ENCODE data around the gene SPANXD. TPM values are rescaled to one million over a fixed set of nuclear protein-coding genes. Genes with fewer than 3 reads are reported as not detected.

The SPANXD gene
- total RNA-seq, 1 experiment from 2014 or later, result not detected

DNA sequence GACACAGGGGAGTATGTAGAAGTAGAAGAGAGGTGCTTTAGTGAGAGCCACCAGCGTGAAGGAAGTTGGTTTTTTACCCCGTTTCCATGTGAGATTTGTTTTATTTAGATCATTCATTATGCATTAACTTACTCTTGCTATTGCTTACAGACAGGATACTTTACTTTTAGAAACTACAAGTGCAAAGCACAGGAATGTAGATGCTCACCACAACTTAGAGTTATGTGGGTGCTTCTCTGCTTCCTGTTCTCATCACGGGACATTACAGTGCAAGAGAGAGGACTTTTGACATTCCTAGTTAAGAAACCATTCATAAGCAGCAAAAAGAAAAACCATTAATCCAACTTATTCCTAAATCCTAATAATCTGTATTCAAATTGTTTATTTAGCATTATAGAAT, 25.6 kb upstream of the SPANXD start:
- Histone ChIP-seq H3K79me1 (ENCODE audit: insufficient read depth, low read depth, low read length, poor library complexity, severe bottlenecking) (no peaks in the 10 kb centered on the region), H3K14ac (ENCODE audit: insufficient read depth, low read length) (no peak overlapping the region), H3K23me2 (ENCODE audit: insufficient read length, low read depth, low read length, poor library complexity, severe bottlenecking) (no peaks in the 10 kb centered on the region), H3K9me3 (ENCODE audit: control insufficient read depth, low read depth, low read length) (peaks cover 6% of the 10 kb centered on the region), H2BK5ac (ENCODE audit: insufficient read length, low read length) (no peak overlapping the region), H2AK5ac (ENCODE audit: insufficient read length, low read length) (no peak overlapping the region), H4K5ac (ENCODE audit: insufficient read length, low read depth, low read length) (no peak overlapping the region), H3K79me2 (ENCODE audit: insufficient read depth, low read length) (no peaks in the 10 kb centered on the region), H3K18ac (ENCODE audit: insufficient read length, low read depth, low read length) (no peak overlapping the region), H4K91ac (ENCODE audit: insufficient read length, low read depth, low read length) (no peak overlapping the region), H3K27me3 (ENCODE audit: insufficient read depth, low read length) (no peaks in the 10 kb centered on the region), H3K9ac (ENCODE audit: extremely low read depth, insufficient read length, low read length) (no peak overlapping the region), H3K4ac (ENCODE audit: low read depth, low read length) (no peak overlapping the region), H2BK15ac (ENCODE audit: low read depth, low read length) (no peak overlapping the region), H3T11ph (ENCODE audit: low read length) (no peak overlapping the region), H3K27ac (ENCODE audit: insufficient read length, low read depth, low read length) (no peak overlapping the region), H2BK20ac (ENCODE audit: low read depth, low read length, poor library complexity, severe bottlenecking) (no peak overlapping the region), H3K4me2 (ENCODE audit: insufficient read depth, insufficient read length, low read length) (no peak overlapping the region), H2AFZ (ENCODE audit: low read length) (no peak overlapping the region), H3K56ac (ENCODE audit: insufficient read length, low read depth, low read length) (no peak overlapping the region), H4K8ac (replicated peaks; ENCODE audit: insufficient read length, low read depth, low read length) (no peak overlapping the region), H3K23ac (ENCODE audit: insufficient read length, low read depth, low read length) (no peak overlapping the region), H2BK12ac (ENCODE audit: insufficient read length, low read depth, low read length) (no peak overlapping the region), H4K20me1 (ENCODE audit: control insufficient read depth, insufficient read depth, insufficient read length) (no peaks in the 10 kb centered on the region), H2BK120ac (ENCODE audit: low read depth, low read length, poor library complexity, severe bottlenecking) (no peak overlapping the region), H3K4me1 (ENCODE audit: insufficient read depth, low read length) (no peaks in the 10 kb centered on the region)
- no CpG with 5 or more reads among the region's 3 CpGs for WGBS (ENCODE audit: extremely low coverage, insufficient read length, low lambda C conversion rate)
- peaks cover 0 to 3% (median 0%) of the 10 kb centered on the region in 3 experiments; a peak in 2 of 7 replicates for H3K36me3 Mint-ChIP-seq (ENCODE audit: insufficient read depth in 1 of 3, low read depth in 3 of 3)
- H3K27ac Mint-ChIP-seq, result no peak overlapping the region
- H3K4me3 Mint-ChIP-seq, result no peak overlapping the region
- H3K27me3 Mint-ChIP-seq (ENCODE audit: low read depth), result no peaks in the 10 kb centered on the region; the same call in 1 of the 2 replicates
- DNase-seq, result no peak
- H3K4me1 Mint-ChIP-seq, result no peaks in the 10 kb centered on the region
- H3K9me3 Mint-ChIP-seq, result peaks cover 58 to 64% of the 10 kb centered on the region in 2 experiments
- no peak for TF ChIP-seq CTCF (conservative IDR thresholded peaks at IDR 0.05)

Measured in H9 (cell line).